Naive B cell (primary cell): ENCODE results near the gene NLRC5. TPM values are rescaled to one million over a fixed set of nuclear protein-coding genes. Genes with fewer than 3 reads are reported as not detected.
A peak's percentile ranks its signal among the peaks of the same experiment; 100 is the strongest.
"Not testable (repeated sequence)": the region's sequence is repeated elsewhere in the genome, so short reads cannot be mapped to it uniquely, and the experiment has no call there.

Experiments
- ATAC-seq, 2 donors: fragments of 150-1000 bp; cut with Tn5 transposase; 2 replicates each; pipeline ENCODE4 v1.10.0; 2021; ENCODE audit warnings: low read depth in 2 of 2, mild to moderate bottlenecking in 2 of 2, moderate library complexity in 2 of 2
- DNase-seq: peaks from one replicate; pipeline ENCODE4 v3.0.0; 2022
- H3K27ac Mint-ChIP-seq, 6 donors: one replicate each; pipeline ENCODE4 v1.8.0; 2020 to 2022; ENCODE audit warnings: mild to moderate bottlenecking in 6 of 6, mixed read lengths in 6 of 6, moderate library complexity in 5 of 6, inconsistent platforms in 2 of 6
- H3K27me3 Mint-ChIP-seq, 3 donors: one replicate each; pipeline ENCODE4 v1.8.0; 2021 to 2022; ENCODE audit warnings: mixed read lengths in 3 of 3, mild to moderate bottlenecking in 1 of 3
- H3K36me3 Mint-ChIP-seq, 2 donors: one replicate each; pipeline ENCODE4 v1.8.0; 2020 to 2022; ENCODE audit warnings: mixed read lengths in 2 of 2, inconsistent platforms in 1 of 2, mild to moderate bottlenecking in 1 of 2
- H3K4me1 Mint-ChIP-seq, 3 donors: one replicate each; pipeline ENCODE4 v1.8.0; 2020 to 2022; ENCODE audit warnings: mixed read lengths in 3 of 3, inconsistent platforms in 1 of 3, mild to moderate bottlenecking in 1 of 3, moderate library complexity in 1 of 3
- H3K4me3 Mint-ChIP-seq, 8 donors: one replicate each; pipeline ENCODE4 v1.8.0; 2020 to 2022; ENCODE audit warnings: mild to moderate bottlenecking in 8 of 8, mixed read lengths in 8 of 8, moderate library complexity in 8 of 8, inconsistent platforms in 2 of 8
- H3K9me3 Mint-ChIP-seq, 7 donors: one replicate each; pipeline ENCODE4 v1.8.0; 2020 to 2022; ENCODE audit warnings: mixed read lengths in 7 of 7, mild to moderate bottlenecking in 5 of 7, inconsistent platforms in 2 of 7, moderate library complexity in 1 of 7
- polyA plus RNA-seq, 6 donors: library from polyadenylated mRNA; unstranded; fragments of 300-500 nt; fragmentation: Illumina TruSeq; gene quantifications; one replicate each; pipeline ENCODE4 v1.2.3, GENCODE V29; 2021; ENCODE audit warnings: low read depth in 6 of 6

The NLRC5 gene
- polyA plus RNA-seq, 6 donors from 2014 or later, result 2.9 to 42.9 (median 29.9) TPM

DNA sequence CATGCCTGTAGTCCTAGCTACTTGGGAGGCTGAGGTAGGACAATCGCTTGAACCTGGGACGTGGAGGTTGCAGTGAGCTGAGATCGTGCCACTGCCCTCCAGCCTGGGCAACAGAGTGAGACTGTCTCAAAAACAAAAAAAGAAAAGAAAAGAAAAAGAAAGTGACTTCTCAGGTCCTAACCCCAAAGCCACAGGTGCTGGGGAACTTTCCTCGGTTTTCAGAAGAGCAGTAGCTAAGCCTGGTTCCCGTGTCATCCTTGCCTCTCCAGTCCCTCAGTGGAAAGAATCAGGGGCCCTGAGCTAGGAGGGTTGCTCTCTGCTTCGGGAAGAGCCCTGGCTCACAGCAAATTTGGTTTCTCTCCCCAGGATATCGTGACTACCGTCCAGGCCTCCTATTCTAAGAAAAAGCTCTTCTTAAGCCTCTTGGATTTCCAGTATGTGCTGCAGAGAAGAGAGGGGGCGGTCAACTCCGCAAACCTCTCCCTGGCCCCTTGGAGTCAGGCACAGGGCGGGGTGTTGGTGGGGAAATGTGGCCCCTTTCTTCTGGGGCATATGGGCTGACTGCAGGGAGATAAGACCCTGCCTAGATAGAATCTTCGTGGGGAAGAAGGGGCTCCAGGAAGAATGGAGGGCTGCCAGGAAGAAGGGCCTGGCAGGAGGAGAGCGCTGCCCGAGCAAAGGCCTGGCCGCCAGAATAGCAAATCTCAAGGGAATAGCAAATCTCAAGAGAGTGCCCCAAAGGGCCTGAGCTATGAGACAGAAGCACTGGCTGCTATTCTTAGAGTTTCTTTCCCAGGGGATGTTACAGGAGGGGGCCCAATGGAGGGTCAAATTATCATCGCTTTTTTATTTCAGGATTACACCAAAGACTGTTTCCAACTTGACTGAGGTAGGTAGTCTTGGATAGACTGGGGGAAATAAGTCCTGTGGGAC lies 8.3 kb upstream of the NLRC5 start:
- DNase-seq (no peak), ATAC-seq (peak; percentile 49 to 59)
- H3K9me3 Mint-ChIP-seq, result no peaks in the 10 kb centered on the region
- H3K27ac Mint-ChIP-seq, result peak overlapping the region; percentile 70 to 91 (median 82)
- peak overlapping the region; percentile 16 to 85 (median 76) for H3K4me3 Mint-ChIP-seq
- peaks cover 0 to 4% of the 10 kb centered on the region in 2 donors for H3K36me3 Mint-ChIP-seq
- no peaks in the 10 kb centered on the region for H3K27me3 Mint-ChIP-seq
- H3K4me1 Mint-ChIP-seq, result peaks cover 58 to 72% (median 69%) of the 10 kb centered on the region in 3 donors

DNA sequence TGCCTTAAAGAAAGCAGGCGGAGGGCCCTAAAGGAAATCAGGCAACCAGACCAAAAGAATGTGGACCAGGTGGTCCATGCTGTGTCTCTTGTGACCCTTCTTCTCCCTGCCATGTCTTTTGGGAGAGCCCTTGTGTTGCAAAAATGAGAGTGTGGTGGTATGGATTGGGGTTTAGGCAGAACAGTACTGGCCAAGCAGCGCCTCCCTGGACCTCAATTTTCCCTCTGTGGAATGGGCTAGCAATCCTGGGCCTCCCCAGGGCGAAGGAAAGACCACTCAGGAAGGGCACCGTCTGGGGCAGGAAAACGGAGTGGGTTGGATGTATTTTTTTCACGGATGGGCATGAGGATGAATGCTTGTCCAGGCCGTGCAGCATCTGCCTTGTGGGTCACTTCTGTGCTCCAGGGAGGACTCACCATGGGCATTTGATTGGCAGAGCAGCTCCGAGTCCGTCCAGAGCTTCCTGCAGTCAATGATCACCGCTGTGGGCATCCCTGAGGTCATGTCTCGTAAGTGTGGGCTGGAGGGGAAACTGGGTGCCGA lies 7.6 kb upstream of the NLRC5 start:
- DNase-seq, result no peak
- Mint-ChIP-seq H3K27ac (peak overlapping the region in 5 of 6 donors; percentile 22 to 91 (median 75)), H3K4me3 (peak overlapping the region in 6 of 8 donors; percentile 16 to 85 (median 72))

DNA sequence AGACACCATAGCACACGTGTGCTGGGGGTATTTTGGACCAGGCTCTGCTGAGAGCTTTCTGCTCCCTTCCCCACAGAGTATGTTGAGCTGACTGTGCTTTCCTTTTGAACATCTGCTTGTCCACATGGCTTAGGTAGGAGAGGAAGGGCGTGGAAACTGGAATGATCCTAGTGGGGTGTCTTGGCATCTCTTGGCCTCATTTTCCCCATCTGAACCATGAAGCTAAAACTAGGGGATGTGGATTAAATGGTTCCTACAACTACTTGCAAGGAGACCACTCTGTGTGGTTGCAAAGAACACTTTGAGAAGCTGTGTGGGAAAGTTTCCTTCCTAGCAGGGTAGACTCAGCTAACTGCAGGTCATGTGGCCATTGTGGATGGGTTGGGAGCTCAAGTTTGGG lies 6.7 kb upstream of the NLRC5 start:
- H3K4me1 Mint-ChIP-seq, result peaks cover 59 to 80% (median 79%) of the 10 kb centered on the region in 3 donors
- peak overlapping the region in 4 of 6 donors; percentile 15 to 85 (median 26) for H3K27ac Mint-ChIP-seq
- ATAC-seq, result no peak
- peak overlapping the region in 2 of 8 donors; percentile 22 to 47 for H3K4me3 Mint-ChIP-seq
- DNase-seq, result no peak
- no peaks in the 10 kb centered on the region for H3K27me3 Mint-ChIP-seq
- no peaks in the 10 kb centered on the region for H3K9me3 Mint-ChIP-seq
- peaks cover 0 to 4% of the 10 kb centered on the region in 2 donors for H3K36me3 Mint-ChIP-seq

More for the DNA sequence above, 7.6 kb upstream of the NLRC5 start:
- no peak for ATAC-seq
- Mint-ChIP-seq H3K4me1 (peaks cover 54 to 75% (median 70%) of the 10 kb centered on the region in 3 donors), H3K9me3 (no peaks in the 10 kb centered on the region), H3K36me3 (peaks cover 0 to 4% of the 10 kb centered on the region in 2 donors), H3K27me3 (no peaks in the 10 kb centered on the region)

DNA sequence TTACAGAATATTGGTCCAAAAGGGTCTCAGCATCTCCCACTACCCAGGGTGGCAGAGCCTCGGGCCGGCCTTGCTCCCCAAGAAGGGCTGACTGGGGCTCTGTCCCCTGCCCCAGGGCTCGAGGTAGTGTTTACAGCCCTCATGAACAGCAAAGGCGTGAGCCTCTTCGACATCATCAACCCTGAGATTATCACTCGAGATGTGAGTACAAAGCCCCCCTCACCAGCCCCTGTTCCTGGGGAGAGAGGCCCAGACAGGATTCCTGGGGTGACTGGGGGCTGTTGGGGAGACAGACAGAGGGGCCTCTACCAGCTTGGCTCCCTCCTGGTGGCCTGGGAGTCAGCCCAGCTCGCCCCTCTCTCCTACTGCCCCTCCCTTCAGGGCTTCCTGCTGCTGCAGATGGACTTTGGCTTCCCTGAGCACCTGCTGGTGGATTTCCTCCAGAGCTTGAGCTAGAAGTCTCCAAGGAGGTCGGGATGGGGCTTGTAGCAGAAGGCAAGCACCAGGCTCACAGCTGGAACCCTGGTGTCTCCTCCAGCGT lies 6.1 kb upstream of the NLRC5 start:
- DNase-seq, result no peak
- H3K27ac Mint-ChIP-seq, result peak overlapping the region in 3 of 6 donors; percentile 19 to 85 (median 35)
- peak overlapping the region in 1 of 8 donors; percentile 47 for H3K4me3 Mint-ChIP-seq
- peaks cover 0 to 4% of the 10 kb centered on the region in 2 donors for H3K36me3 Mint-ChIP-seq
- H3K4me1 Mint-ChIP-seq, result peaks cover 64 to 84% (median 81%) of the 10 kb centered on the region in 3 donors
- ATAC-seq, result no peak
- H3K9me3 Mint-ChIP-seq, result no peaks in the 10 kb centered on the region
- H3K27me3 Mint-ChIP-seq, result no peaks in the 10 kb centered on the region

DNA sequence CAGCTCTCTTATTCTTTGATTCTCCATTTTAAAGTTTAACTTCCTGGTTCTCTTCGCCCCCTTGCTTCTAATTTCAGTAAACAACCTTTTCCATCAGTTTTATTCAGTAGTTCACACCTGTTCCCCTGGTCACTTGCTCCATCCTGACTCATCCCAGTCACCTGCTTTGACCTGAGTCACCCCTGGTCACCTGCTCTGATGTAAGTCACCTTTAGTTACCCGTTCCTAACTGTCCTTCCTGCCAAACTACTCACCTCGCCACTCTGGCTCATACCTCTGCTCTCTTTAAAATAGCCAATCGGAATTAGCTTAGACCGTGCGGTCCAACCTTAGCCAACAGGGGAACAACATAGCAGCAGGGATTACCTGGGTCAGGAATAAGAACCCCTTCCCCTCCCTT lies 4.7 kb upstream of the NLRC5 start:
- H3K36me3 Mint-ChIP-seq, result peaks cover 0 to 4% of the 10 kb centered on the region in 2 donors
- no peaks in the 10 kb centered on the region for H3K27me3 Mint-ChIP-seq
- DNase-seq (no peak), ATAC-seq (no peak)
- H3K27ac Mint-ChIP-seq, result peak overlapping the region in 4 of 6 donors; percentile 7 to 97 (median 78)
- H3K4me1 Mint-ChIP-seq, result peaks cover 77 to 89% (median 82%) of the 10 kb centered on the region in 3 donors
- H3K9me3 Mint-ChIP-seq, result no peaks in the 10 kb centered on the region
- peak overlapping the region in 1 of 8 donors; percentile 37 for H3K4me3 Mint-ChIP-seq

DNA sequence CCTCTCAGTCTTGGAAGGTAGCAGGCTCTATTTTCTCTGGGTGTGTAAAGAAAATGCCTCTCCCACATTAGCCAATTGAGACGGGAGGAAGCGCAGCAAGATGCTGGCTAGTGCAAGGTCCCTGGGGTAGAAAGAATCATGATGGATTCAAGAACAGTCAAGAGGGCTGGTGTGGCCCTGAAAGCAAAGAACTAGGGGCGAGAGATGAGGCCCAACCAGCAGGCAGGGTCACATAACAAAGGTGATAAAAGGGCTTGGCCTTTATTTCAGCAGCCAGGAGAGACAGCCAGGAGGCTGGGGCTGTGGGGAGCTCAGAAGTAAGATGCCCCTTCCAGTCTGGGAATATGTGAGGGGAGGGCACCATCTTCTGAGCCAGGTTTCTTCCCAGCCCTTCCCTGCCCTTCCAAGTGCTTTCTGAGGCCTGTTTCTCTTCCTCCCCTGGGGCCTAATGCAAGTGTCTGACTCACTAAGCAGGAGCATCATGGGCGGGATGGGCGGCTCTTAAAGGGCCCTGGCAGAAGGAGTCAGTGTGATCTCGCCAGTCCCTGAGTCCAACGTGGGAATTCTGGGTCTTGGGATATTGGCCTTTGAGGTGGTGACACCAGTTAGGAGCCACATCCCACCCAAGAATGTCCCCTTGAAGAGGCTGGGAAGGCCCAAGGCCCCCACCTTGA lies 3.9 kb upstream of the NLRC5 start:
- peak overlapping the region in 1 of 8 donors; percentile 55 for H3K4me3 Mint-ChIP-seq
- DNase-seq, result no peak
- H3K36me3 Mint-ChIP-seq, result peaks cover 0 to 4% of the 10 kb centered on the region in 2 donors

DNA sequence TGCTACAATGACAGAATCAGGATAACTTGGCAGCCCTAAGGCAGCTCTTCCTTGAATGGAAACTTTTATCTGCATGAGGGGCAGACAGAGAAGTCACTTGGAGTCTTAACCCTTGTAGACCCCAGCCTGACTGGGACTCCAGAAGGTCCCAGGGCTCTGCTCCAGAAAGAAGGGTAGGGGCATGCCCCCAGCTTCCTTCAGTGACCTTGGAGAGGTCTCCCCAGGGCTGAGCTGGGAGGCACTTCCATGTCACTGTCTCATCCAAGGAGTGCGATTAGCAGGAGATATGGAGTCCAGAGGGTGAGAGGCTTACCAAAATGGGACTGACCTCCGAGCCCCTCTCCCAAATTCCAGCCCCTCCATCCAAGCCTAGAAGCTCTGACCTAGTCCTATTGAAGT lies 3.4 kb upstream of the NLRC5 start:
- peak overlapping the region in 4 of 6 donors; percentile 52 to 97 (median 90) for H3K27ac Mint-ChIP-seq
- no peaks in the 10 kb centered on the region for H3K27me3 Mint-ChIP-seq
- H3K4me3 Mint-ChIP-seq, result peak overlapping the region in 2 of 8 donors; percentile 6 to 55
- DNase-seq (no peak), ATAC-seq (no peak)
- peaks cover 78 to 88% (median 83%) of the 10 kb centered on the region in 3 donors for H3K4me1 Mint-ChIP-seq
- H3K36me3 Mint-ChIP-seq, result peaks cover 0 to 4% of the 10 kb centered on the region in 2 donors
- H3K9me3 Mint-ChIP-seq, result no peaks in the 10 kb centered on the region

More for the DNA sequence above, 3.9 kb upstream of the NLRC5 start:
- Mint-ChIP-seq H3K27ac (peak overlapping the region; percentile 45 to 97 (median 87)), H3K9me3 (no peaks in the 10 kb centered on the region), H3K4me1 (peaks cover 78 to 88% (median 83%) of the 10 kb centered on the region in 3 donors), H3K27me3 (no peaks in the 10 kb centered on the region)
- no peak for ATAC-seq

DNA sequence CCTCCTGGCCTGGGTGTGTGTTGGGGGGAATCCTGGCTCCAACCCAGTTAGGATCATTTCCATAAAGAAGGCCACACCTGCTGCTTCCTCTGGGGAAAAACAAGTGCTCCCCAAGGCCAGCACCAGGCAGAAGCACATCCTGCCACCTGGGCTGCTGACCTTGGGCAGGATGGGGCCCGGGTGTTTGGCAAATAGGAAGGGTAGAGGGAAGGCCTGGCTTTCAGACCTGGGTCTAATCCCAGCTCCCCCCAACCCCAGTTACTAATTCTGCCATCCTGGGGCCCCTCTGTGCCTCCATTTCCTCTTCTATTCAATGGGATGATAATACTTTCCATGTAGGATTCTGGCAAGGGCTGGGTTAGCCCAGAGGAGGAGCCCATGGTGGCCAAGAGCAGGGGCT lies 3.0 kb upstream of the NLRC5 start:
- Mint-ChIP-seq H3K4me1 (peaks cover 75 to 86% (median 83%) of the 10 kb centered on the region in 3 donors), H3K4me3 (peak overlapping the region in 2 of 8 donors; percentile 6 to 55), H3K27me3 (no peaks in the 10 kb centered on the region), H3K36me3 (peaks cover 0 to 4% of the 10 kb centered on the region in 2 donors), H3K9me3 (no peaks in the 10 kb centered on the region), H3K27ac (peak overlapping the region in 5 of 6 donors; percentile 35 to 97 (median 81))
- ATAC-seq, result no peak
- DNase-seq, result no peak

DNA sequence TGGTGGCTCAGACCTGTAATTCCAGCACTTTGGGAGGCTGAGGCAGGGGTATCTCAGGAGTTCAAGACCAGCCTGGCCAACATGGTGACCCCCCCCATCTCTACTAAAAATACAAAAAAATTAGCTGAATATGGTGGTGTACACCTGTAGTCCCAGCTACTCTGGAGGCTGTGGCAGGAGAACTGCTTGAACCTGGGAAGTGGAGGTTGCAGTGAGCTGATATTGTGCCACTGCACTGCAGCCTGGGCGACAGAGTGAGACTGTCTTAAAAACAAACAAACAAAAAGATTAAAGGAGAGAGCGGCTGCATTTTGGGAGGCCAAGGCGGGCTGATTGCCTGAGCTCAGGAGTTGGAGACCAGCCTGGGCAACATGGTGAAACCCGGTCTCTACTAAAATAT lies 2.4 kb upstream of the NLRC5 start:
- DNase-seq, ATAC-seq, H3K36me3 Mint-ChIP-seq, H3K9me3 Mint-ChIP-seq, H3K27me3 Mint-ChIP-seq: not testable (repeated sequence)
- Mint-ChIP-seq H3K27ac (peak overlapping the region in 5 of 6 donors; percentile 35 to 98 (median 81)), H3K4me1 (peaks cover 74 to 85% (median 83%) of the 10 kb centered on the region in 3 donors), H3K4me3 (peak overlapping the region in 5 of 8 donors; percentile 21 to 93 (median 45))

DNA sequence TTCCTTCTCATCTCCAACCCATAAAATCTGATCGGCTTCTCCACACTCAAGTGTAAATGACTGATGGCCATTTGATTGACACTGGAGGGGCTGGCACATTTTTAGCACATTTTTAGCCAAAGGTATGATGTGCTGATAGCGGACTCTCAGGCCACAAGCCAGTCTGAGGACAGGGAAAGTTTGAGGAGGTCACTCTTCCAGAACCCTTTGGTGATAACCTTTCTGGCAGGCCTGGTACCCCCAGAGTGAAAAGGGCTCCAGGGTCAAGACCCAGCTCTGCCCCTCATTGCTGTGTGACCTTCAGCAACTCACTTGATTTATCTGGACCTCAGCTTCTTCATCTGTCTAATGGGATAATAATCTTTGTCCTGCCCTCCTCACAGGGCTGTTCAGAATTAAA lies 1.7 kb upstream of the NLRC5 start:
- H3K4me3 Mint-ChIP-seq, result peak overlapping the region in 7 of 8 donors; percentile 5 to 100 (median 98)
- H3K27me3 Mint-ChIP-seq, result no peaks in the 10 kb centered on the region
- DNase-seq (no peak), ATAC-seq (no peak)
- H3K27ac Mint-ChIP-seq, result peak overlapping the region; percentile 15 to 97 (median 88)
- peaks cover 68 to 80% (median 78%) of the 10 kb centered on the region in 3 donors for H3K4me1 Mint-ChIP-seq
- peaks cover 0 to 4% of the 10 kb centered on the region in 2 donors for H3K36me3 Mint-ChIP-seq
- H3K9me3 Mint-ChIP-seq, result no peaks in the 10 kb centered on the region

DNA sequence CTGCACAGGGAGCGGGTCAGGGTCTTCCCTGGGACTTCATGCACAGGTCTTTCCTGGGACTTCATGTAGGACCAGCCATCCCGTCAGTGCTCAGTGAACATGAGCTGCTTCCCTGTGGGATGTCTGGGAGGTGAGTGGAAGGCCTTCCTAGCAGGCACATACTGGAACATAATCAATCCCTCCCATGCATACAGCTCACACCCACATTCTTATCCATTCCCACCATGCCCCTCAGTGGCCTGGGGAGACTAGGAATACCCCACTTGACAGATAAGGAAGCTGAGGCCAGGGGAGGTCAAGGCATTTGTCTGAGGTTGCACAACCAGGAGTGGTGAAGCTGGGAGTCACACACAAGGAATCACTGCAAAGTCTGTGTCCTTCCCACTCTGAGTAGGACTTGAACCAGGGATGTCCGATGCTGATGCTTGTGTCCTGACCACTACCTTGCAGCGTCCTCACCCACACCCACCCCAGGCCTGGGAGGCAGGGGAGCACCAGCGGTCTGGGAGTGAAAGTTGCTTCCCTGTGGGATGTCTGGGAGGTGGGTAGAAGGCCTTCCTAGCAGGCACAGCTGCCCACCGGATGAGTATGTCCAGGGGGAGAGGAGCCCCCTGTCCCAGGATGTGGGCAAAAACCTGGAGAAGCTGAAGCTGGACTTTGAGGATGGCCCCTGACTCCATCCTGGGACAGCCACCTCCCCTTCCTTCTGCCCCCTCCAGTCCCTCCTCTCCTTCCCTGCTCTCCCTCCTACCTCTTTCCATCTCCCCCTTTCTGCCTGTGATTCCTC lies 1.0 kb upstream of the NLRC5 start:
- H3K36me3 Mint-ChIP-seq, result peaks cover 0 to 4% of the 10 kb centered on the region in 2 donors
- peaks cover 71 to 82% (median 79%) of the 10 kb centered on the region in 3 donors for H3K4me1 Mint-ChIP-seq
- H3K9me3 Mint-ChIP-seq, result no peaks in the 10 kb centered on the region
- DNase-seq (no peak), ATAC-seq (no peak)
- no peaks in the 10 kb centered on the region for H3K27me3 Mint-ChIP-seq
- H3K4me3 Mint-ChIP-seq, result peak overlapping the region; percentile 93 to 100 (median 99)
- H3K27ac Mint-ChIP-seq, result peak overlapping the region; percentile 88 to 99 (median 98)

DNA sequence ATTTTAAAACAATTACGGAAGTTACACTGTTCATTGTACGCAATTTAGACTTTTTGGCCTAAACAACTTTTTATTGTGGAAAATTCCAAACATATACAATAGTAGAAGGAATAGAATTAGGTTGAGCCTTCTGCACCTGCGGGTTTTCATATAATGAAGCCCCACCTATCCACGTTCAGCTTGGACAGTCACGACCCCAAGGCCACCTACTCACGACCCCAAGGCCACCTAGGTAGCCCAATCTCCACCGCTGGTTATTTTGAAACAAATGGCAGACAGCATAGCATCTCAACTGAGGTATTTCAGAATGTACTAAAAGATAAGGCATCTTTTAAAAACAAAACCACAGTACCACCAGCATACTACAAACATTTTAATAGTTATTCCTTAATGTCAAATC lies 631 bp downstream of the NLRC5 start:
- Mint-ChIP-seq H3K27me3 (no peaks in the 10 kb centered on the region), H3K4me1 (peaks cover 74 to 87% (median 87%) of the 10 kb centered on the region in 3 donors), H3K9me3 (no peaks in the 10 kb centered on the region), H3K27ac (peak overlapping the region; percentile 94 to 99 (median 98)), H3K4me3 (peak overlapping the region; percentile 93 to 100 (median 99)), H3K36me3 (no peaks in the 10 kb centered on the region)
- DNase-seq, result no peak
- ATAC-seq, result no peak
